PC-9 (cell line): Measurements from ENCODE around the gene PGA3. TPM values are rescaled to one million over a fixed set of nuclear protein-coding genes. Genes with fewer than 3 reads are reported as not detected.
"Not testable (repeated sequence)": the region's sequence is repeated elsewhere in the genome, so short reads cannot be mapped to it uniquely, and the experiment has no call there.

Experiments
- BruUV-seq: library from RNA; stranded (reverse); fragments of 400-500 nt; replicated peaks from 2 replicates; lab custom pipeline; 2021; lab: Mats Ljungman, UMichigan
- CTCF ChIA-PET: fragments of 300-600 bp; sonication (Branson Sonifier 250); formaldehyde crosslinking; loops from one replicate; lab custom pipeline; 2022; ENCODE audit warnings: antibody characterized with exemption; lab: Charles Lee
- POLR2A ChIA-PET: fragments of 300-600 bp; sonication (Branson Sonifier 250); formaldehyde crosslinking; loops from one replicate; lab custom pipeline; 2022; ENCODE audit warnings: antibody characterized with exemption; ENCODE audit not compliant: unreplicated experiment; lab: Charles Lee
- DNase-seq, 2 experiments: peaks; one replicate each; pipeline versions ENCODE4 v3.0.0 to v3.0.0-alpha.2; 2015 to 2022; ENCODE audit warnings: mixed read lengths in 1 of 2
- H2AFZ ChIP-seq: fragments of 200-600 bp; sonication (generic); 2 replicates; pipeline ENCODE4 v1.8.1; 2017; ENCODE audit warnings: antibody characterized with exemption
- H3F3A ChIP-seq: fragments of 200-600 bp; sonication (generic); 2 replicates; pipeline ENCODE4 v1.8.1; 2017; ENCODE audit warnings: antibody characterized with exemption, mild to moderate bottlenecking, low read depth; ENCODE audit not compliant: insufficient read depth
- H3K27ac ChIP-seq: fragments of 200-600 bp; sonication (generic); 2 replicates; pipeline ENCODE4 v1.6.1; 2016; ENCODE audit warnings: mixed run types
- H3K27me3 ChIP-seq: fragments of 200-600 bp; sonication (generic); 2 replicates; pipeline ENCODE4 v1.6.1; 2016; ENCODE audit warnings: low read depth, mixed run types; ENCODE audit not compliant: insufficient read depth
- H3K36me3 ChIP-seq: fragments of 200-600 bp; sonication (generic); 2 replicates; pipeline ENCODE4 v1.6.1; 2016; ENCODE audit warnings: low read depth, mixed run types
- H3K4me1 ChIP-seq: fragments of 200-600 bp; sonication (generic); replicated peaks from 2 replicates; pipeline ENCODE4 v1.6.1; 2016; ENCODE audit warnings: mixed run types; ENCODE audit not compliant: insufficient read depth
- H3K4me2 ChIP-seq: fragments of 200-600 bp; sonication (generic); 2 replicates; pipeline ENCODE4 v1.6.1; 2017; ENCODE audit warnings: mixed run types
- H3K4me3 ChIP-seq: fragments of 200-600 bp; sonication (generic); 2 replicates; pipeline ENCODE4 v1.6.1; 2016; ENCODE audit warnings: mixed run types
- H3K79me2 ChIP-seq: fragments of 200-600 bp; sonication (generic); 2 replicates; pipeline ENCODE4 v1.6.1; 2017; ENCODE audit warnings: low read depth, mixed run types
- H3K9me2 ChIP-seq: fragments of 200-600 bp; sonication (generic); 2 replicates; pipeline ENCODE4 v1.8.1; 2017; ENCODE audit warnings: mild to moderate bottlenecking; ENCODE audit not compliant: insufficient read depth
- H3K9me3 ChIP-seq: fragments of 200-600 bp; sonication (generic); 2 replicates; pipeline ENCODE4 v1.8.1; 2016; ENCODE audit warnings: low read depth; ENCODE audit not compliant: insufficient read depth
- H4K20me1 ChIP-seq: fragments of 200-600 bp; sonication (generic); 2 replicates; pipeline ENCODE4 v1.8.1; 2017; ENCODE audit not compliant: insufficient read depth
- CTCF ChIP-seq: fragments of 200-600 bp; sonication (generic); conservative IDR thresholded peaks from 2 replicates; pipeline ENCODE4 v1.6.1; 2017; ENCODE audit warnings: mixed run types, antibody characterized with exemption, mild to moderate bottlenecking, moderate library complexity
- EZH2 ChIP-seq: fragments of 200-600 bp; sonication (generic); IDR thresholded peaks from 2 replicates; pipeline ENCODE4 v1.8.0; 2017; ENCODE audit warnings: antibody characterized with exemption, low read depth
- intact Hi-C: fragments of 100-400 bp; cut with micrococcal nuclease; formaldehyde crosslinking; loops from one replicate; pipeline ENCODE4 v1.10.0; 2022; ENCODE audit not compliant: unreplicated experiment
- total RNA-seq: library from RNA; stranded (reverse); gene quantifications from 2 replicates; pipeline ENCODE4 v1.2.3, GENCODE V29; 2021

PGA3 gene
- total RNA-seq, 1 experiment from 2014 or later: not detected

- H3K79me2 ChIP-seq, H4K20me1 ChIP-seq, H3K4me3 ChIP-seq, H3K4me2 ChIP-seq, H3K9me3 ChIP-seq, DNase-seq, H3K36me3 ChIP-seq, H2AFZ ChIP-seq, BruUV-seq, H3K9me2 ChIP-seq, H3K4me1 ChIP-seq, H3F3A ChIP-seq, H3K27ac ChIP-seq: not testable (repeated sequence)
- H3K27me3 ChIP-seq: peaks cover 81% of the 10 kb centered on the region
- intact Hi-C loops: loop anchor here (10.0 kb wide), 1 partner anchor 82 kb away; the partner anchor contains the start of genes DDB1 and TKFC
- POLR2A ChIA-PET: interaction anchor here (0.7 kb wide), 1 partner anchor 12 kb away, joined by 3 read pairs; no protein-coding TSS in a partner anchor
- CTCF ChIA-PET: interaction anchor here (0.6 kb wide), 1 partner anchor 16 kb away, joined by 4 read pairs; no protein-coding TSS in a partner anchor
Observed at GRCh38 chr11:61252332-61252731, 49.0 kb downstream of the PGA3 start.

- Histone ChIP-seq H3K27me3 (peaks cover 81% of the 10 kb centered on the region), H3K9me3 (no peaks in the 10 kb centered on the region), H3F3A (no peaks in the 10 kb centered on the region), H3K4me3 (no peak overlapping the region), H3K4me1 (no peaks in the 10 kb centered on the region), H3K36me3 (no peaks in the 10 kb centered on the region), H2AFZ (no peak overlapping the region), H3K27ac (no peak overlapping the region), H3K9me2 (no peaks in the 10 kb centered on the region), H4K20me1 (no peaks in the 10 kb centered on the region), H3K79me2 (no peaks in the 10 kb centered on the region), H3K4me2 (no peak overlapping the region)
- ChIA-PET POLR2A (no interaction called here), CTCF (interaction anchor here (0.6 kb wide), 1 partner anchor 15 kb away, joined by 3 read pairs; no protein-coding TSS in a partner anchor)
- peak in 1 of 2 experiments; percentile 65 for DNase-seq
- TF ChIP-seq CTCF: peak; percentile 84
- no peak for TF ChIP-seq EZH2
- no TSS peak for BruUV-seq
- intact Hi-C loops: loop anchor here (1.0 to 10.0 kb wide), 2 partner anchors 80 to 131 kb away; partner anchors contain the start of genes DDB1 and TKFC
Observed at GRCh38 chr11:61254403-61255025, 51.2 kb downstream of the PGA3 start.

GRCh38 chr11:61256710-61257482 is 53.6 kb downstream of the PGA3 start:
- Histone ChIP-seq H4K20me1 (no peaks in the 10 kb centered on the region), H3F3A (no peaks in the 10 kb centered on the region; the same call in 1 of the 2 replicates), H3K36me3 (no peaks in the 10 kb centered on the region), H3K9me3 (no peaks in the 10 kb centered on the region), H3K27me3 (peaks cover 68% of the 10 kb centered on the region), H3K79me2 (no peaks in the 10 kb centered on the region), H2AFZ (no peak overlapping the region), H3K4me3 (no peak overlapping the region), H3K27ac (no peak overlapping the region), H3K4me2 (no peak overlapping the region), H3K4me1 (no peaks in the 10 kb centered on the region), H3K9me2 (no peaks in the 10 kb centered on the region)
- no peak for TF ChIP-seq CTCF
- TF ChIP-seq EZH2: no peak
- no peak for DNase-seq
- no TSS peak for BruUV-seq
- ChIA-PET CTCF (no interaction called here), POLR2A (no interaction called here)
- intact Hi-C loops: loop anchor here (10.0 kb wide), 1 partner anchor 78 kb away; the partner anchor contains the start of genes DDB1 and TKFC
